GM18499 (cell line): ENCODE measurements around the gene GZMM.

ENCODE experiments used
- ATAC-seq: cut with Tn5 transposase; IDR thresholded peaks from one replicate; pipeline ENCODE4 v1.9.1; 2021; ENCODE audit warnings: moderate number of reproducible peaks; ENCODE audit not compliant: insufficient read depth, unreplicated experiment

GZMM gene

GRCh38 chr19:594265-594870, 50.5 kb downstream of the GZMM start:
- ATAC-seq = no peak

GRCh38 chr19:595326-596262, 51.7 kb downstream of the GZMM start:
- ATAC-seq = no peak

GRCh38 chr19:596263-596655, 52.4 kb downstream of the GZMM start:
- no peak for ATAC-seq

- no peak for ATAC-seq
Measured at GRCh38 chr19:597406-598315, 53.8 kb downstream of the GZMM start.
